Stimulated activated CD4-positive, alpha-beta T cell treated with anti-CD3 and anti-CD28 coated beads, Interleukin-12 subunit alpha, Interleukin-12 subunit beta, amount 100 ng/mL, for 48 hours (primary cell): ENCODE data around the gene MMP8.

Source experiments
- DNase-seq, 3 donors: peaks; one replicate each; pipeline ENCODE4 v3.0.0-alpha.2; 2020; ENCODE audit warnings: low read depth in 2 of 3, low spot score in 1 of 3

Gene MMP8

GRCh38 chr11:102722821-102723220, 1.9 kb downstream of the MMP8 start:
- DNase-seq: no peak

DNA sequence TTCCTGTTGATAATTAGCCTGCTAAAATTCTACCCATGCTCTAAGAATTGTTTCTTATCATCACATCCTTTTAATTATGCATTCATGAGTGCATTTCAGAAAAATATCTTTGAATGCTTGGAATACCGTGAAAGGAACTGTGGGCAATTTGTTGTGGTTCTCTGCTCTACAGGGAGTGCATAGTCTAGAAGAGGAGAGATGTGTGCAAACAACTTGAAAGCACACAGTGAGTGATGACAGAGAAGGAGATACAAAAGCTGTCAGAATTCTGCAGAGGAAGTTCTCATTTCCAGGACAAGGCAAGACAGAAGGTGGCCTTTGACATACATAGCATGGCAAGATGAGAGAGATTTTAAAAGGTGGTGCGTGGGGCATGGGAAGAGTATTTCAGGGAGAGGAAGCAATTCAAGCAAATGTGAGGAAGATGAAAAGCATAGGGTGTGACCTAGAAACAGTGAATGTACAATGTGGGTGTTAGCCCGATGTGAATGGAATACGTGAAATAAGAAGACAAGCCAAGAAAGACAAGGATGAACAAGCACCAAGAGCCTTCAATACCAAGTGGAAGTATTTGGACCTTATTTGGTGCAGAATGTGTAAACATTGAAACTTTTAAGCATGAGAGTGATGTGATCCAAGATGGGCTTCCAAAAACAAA, 5.0 kb downstream of the MMP8 start:
- no peak for DNase-seq

- no peak for DNase-seq
Measured at GRCh38 chr11:102717280-102717679, 7.5 kb downstream of the MMP8 start.

GRCh38 chr11:102716527-102716926, 8.2 kb downstream of the MMP8 start:
- DNase-seq: no peak

GRCh38 chr11:102712137-102712536, 12.6 kb downstream of the MMP8 start:
- no peak for DNase-seq

DNA sequence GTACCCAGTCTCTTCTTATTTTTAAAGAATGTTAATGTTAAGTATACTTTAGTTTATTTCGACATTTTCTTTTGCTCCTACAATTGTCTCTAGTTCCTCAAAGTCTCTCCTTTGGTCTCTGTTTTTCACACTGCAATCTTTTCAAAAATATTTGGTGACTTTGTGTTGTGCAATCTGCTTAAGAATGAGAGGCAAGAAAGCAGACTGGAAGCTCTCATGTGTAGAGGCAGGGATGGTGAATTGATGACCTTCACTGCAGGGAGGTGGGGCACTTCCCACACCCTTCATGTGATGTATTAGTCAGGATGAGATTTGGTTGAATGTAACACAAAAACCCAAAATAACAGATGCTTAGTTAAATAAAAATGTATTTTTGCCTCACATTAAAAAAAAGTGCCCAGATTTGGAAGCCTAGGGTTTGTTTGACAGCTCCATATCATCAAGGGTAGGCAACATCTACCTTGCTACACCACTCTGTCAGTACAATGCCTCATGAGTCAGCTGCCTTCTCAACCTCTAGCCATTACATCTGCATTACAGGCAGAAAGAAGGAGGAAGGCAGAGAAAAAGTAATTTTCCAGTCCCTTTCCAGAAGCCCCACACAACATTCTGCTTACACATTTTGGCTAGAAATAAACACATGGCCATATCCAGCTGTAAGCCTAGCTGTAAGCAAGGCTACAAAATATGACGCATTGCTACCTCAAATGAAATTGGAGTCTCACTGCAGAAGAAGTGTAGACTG, 15.4 kb downstream of the MMP8 start:
- DNase-seq: no peak

DNA sequence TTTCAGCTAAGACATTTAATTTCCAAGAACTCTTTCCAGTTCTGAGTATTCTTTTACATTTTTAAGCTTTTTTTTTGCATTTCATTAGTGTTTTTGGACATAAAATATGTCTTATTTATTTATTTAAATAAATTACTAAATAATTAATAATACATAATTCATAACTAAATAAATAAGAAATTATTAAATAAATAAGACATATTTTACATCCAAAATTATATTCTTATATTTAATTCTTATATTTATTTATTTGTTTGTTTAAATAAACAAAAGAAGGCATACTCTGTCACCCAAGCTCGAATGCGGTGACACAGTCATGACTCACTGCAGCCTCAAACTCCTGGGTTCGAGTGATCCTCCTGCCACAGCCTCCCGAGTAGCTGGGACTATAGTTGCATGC, 16.1 kb downstream of the MMP8 start:
- DNase-seq: no peak

- DNase-seq: no peak
Measured at GRCh38 chr11:102705626-102706025, 19.1 kb downstream of the MMP8 start, which contains the start of gene MMP27. MMP27 (minus strand) TSS chr11:102705769; CDS start chr11:102705714, 55 bp downstream.

- DNase-seq: no peak
Measured at GRCh38 chr11:102704841-102705240, 19.9 kb downstream of the MMP8 start.

DNA sequence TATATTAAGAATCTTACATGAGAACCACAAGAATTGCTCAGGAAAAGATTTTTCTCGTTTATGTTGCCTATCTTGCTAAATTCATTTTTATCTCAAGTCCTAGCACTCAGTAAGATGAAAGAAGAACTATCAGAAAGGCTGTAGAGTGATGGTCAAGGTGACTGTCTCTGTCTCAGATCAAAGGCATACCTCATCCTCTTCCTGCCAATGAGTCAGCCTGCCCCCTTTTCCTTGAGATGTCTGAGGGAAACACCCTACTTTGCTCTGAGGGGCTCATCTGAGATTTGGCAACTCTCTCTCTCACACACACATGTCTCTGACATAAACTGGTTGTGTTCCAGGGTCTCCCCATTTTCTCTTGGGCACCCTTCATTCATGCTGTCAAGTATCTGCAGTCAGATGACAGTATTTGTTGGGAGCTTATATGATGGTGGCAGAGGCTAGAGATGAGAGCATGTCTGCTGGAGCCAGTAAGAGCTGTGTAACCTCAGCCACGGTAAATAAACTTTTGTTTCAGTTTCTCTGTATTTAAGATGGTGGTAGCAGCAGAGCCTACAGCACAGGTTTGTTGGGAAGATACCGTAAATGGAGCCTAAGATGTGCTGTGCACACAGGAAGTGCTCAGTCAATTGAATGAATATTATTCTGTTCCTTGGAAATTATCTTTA, 20.8 kb downstream of the MMP8 start:
- DNase-seq: no peak

GRCh38 chr11:102695201-102695600, 29.6 kb downstream of the MMP8 start:
- no peak for DNase-seq

GRCh38 chr11:102685754-102686153, 39.0 kb downstream of the MMP8 start:
- no peak for DNase-seq

DNA sequence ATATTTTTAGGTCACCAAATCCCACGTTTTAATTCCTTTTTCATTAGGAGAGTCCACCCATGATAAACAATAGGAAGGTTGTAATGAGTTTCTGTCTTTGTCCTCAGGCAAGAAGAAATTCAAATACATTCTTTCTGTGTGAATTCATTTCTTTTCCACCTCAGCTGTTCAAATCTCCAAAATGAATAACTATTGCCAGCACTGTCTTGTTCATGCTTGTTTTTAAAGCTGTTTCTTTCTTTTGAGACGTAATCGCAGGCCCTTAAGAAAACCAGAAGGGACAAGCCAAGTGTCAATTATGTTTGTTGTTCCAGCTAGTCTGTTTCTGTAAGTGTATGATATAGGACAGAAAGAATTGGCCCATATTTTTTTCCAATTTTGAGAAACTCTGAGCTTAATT, 39.4 kb downstream of the MMP8 start:
- DNase-seq: no peak

- DNase-seq: no peak
Measured at GRCh38 chr11:102683277-102683676, 41.5 kb downstream of the MMP8 start.

DNA sequence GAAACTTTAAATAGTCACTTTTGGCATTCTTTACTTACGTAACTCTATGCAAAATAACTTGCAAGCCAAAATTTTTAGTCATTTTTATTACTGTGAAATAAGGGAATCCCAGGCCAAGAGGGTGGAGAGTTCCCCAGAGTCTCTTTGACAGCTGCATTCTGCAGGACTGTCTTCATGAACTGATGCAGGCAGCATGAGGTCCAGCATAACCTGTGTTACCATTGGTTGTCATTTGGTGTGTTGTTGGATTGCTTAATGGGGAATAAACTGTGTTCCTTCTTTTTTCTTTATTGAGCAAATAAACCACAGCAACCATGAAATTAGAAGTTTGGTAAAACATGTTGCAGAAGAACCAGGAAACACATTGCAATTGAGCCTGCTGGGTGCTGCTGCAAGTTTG, 43.8 kb downstream of the MMP8 start:
- DNase-seq: no peak

- DNase-seq: no peak
Measured at GRCh38 chr11:102678022-102678421, 46.7 kb downstream of the MMP8 start.

DNA sequence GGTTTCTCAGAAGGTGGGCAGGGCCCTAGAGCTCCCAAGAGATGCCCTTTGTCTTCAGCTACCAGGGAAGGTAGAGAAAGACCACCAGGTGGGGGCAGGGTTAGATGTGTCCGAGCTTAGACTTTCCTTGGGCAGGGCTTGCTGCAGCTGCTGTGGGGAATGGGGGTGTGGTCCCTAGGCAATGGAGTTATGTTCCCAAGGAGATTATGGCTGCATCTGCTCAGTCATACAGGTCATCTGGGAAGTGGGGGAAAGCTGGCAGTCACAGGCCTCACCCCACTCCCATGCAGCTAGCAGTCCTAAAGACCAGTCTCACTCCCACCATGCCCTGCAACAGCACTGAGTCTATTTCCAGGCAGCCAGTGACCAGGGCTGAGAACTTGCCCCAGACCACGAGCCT, 48.7 kb downstream of the MMP8 start:
- DNase-seq: no peak

DNA sequence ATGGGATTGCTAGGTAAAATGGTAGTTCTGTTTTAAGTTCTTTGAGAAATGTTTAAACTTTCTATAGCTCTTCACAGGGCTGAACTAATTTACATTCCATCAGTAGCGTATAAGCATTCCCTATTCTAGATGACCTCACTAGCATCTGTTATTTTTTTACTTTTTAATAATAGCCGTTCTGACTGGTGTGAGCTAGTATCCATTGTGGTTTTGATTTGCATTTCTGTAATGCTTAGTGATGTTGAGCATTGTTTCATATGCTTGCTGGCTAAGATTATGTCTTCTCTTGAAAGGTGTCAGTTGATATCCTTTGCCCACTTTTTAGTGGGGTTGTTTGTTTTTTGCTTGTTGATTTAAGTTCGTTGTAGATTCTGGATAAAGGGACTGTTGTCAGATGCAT, 55.1 kb downstream of the MMP8 start:
- DNase-seq: no peak

GRCh38 chr11:102666331-102666957, 58.3 kb downstream of the MMP8 start:
- peak in 1 of 3 donors; percentile 11 for DNase-seq

DNA sequence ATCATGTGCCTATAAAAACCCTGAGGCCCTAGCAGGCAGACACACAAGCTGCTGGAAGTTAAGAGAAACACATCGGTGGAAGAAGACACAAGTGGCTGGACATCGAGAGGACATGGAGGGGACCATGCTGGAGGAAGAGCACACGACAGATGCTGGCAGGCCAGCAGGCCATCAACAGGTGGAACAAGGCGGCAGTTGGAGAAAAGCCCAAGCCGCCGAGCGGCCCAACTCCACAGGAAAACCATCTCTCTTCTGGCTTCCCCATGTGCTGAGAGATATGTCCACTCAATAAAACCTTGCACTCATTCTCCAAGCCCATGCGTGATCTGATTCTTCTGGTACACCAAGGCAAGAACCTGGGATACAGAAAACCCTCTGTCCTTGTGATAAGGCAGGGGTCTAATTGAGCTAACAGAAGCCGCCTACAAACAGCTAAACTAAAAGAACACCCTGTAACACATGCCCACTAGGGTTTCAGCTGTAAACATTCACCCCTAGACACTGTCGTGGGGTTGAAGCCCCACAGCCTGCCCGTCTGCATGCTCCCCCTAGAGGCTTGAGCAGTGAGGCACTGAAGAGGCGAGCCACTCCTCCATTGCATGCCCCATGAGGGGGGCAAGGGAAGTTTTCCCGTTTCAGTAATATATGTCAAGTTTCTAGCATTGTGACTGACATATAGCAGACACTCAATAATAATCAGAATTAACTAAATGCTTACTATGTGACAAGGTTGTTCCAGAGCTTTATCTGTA, 60.6 kb downstream of the MMP8 start:
- peak in 1 of 3 donors; percentile 4 for DNase-seq

- DNase-seq: no peak
Measured at GRCh38 chr11:102662607-102663006, 62.1 kb downstream of the MMP8 start.
